Body of pancreas (tissue), 4 donors: ENCODE measurements around the gene SLC51A.

Experiments
- CTCF ChIP-seq, 7 experiments: fragments of 450-650 bp in 4 of 7; fragments of 200-600 bp in 3 of 7; sonication (generic) in 3 of 7; IDR thresholded peaks; one replicate each; pipeline ENCODE4 v1.5.1; 2016 to 2019; ENCODE audit warnings: antibody characterized with exemption in 7 of 7
- POLR2A ChIP-seq, 3 donors: fragments of 450-650 bp; IDR thresholded peaks; one replicate each; pipeline ENCODE4 v1.6.1; 2016; ENCODE audit warnings: antibody characterized with exemption in 3 of 3, mild to moderate bottlenecking in 2 of 3

GRCh38 chr3:196177967-196178366 is 38.4 kb upstream of the SLC51A start:
- TF ChIP-seq CTCF (IDR thresholded peaks at IDR 0.05) (no peak), POLR2A (IDR thresholded peaks at IDR 0.05) (no peak)
